EL (cell line): ENCODE data around the gene SKI.
"Not testable (repeated sequence)": the region's sequence is repeated elsewhere in the genome, so short reads cannot be mapped to it uniquely, and the experiment has no call there.

ENCODE experiments used
- DNase-seq: peaks from one replicate; pipeline ENCODE4 v3.0.0-alpha.2; 2016

Gene SKI

DNA sequence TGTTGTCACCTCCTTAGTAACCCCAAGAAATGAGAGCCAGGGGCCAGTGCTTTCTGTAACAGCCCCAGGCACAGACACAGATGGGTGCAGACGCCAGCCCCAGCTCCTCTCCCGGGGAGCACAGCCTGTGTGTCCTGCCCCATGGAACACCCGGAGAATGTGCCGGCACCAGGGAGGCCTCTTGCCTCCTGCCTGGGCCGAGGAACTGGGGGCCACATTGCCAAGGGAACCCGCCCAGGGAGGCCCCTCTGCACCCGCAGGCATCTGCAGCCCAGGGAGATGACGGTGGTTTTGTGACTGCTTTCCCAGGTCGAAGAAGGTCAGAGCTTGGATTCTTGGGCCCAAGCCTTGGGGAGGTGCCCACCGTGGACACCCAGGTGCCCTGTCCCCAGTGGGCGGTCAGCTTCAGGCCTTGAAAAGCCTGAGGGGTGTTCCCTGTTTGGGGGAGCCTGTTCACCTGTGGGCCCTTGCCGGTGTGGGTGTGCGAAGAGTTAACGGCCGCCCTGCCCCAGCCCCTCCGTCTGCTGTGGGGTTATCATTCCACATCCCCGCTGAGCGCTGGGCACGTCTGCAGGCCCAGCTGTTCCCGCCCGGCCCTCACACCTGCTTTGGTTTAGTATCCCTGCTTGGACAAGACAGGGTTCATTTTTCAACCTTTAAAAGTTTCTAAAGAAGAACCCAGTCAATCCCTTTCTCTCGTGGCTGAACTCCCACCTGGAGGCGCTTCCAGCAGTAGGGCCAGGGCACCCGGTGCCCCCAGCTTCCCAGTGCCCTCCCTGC, 100.7 kb downstream of the SKI start:
- DNase-seq = no peak

GRCh38 chr1:2330035-2330434, 101.9 kb downstream of the SKI start:
- no peak for DNase-seq

DNA sequence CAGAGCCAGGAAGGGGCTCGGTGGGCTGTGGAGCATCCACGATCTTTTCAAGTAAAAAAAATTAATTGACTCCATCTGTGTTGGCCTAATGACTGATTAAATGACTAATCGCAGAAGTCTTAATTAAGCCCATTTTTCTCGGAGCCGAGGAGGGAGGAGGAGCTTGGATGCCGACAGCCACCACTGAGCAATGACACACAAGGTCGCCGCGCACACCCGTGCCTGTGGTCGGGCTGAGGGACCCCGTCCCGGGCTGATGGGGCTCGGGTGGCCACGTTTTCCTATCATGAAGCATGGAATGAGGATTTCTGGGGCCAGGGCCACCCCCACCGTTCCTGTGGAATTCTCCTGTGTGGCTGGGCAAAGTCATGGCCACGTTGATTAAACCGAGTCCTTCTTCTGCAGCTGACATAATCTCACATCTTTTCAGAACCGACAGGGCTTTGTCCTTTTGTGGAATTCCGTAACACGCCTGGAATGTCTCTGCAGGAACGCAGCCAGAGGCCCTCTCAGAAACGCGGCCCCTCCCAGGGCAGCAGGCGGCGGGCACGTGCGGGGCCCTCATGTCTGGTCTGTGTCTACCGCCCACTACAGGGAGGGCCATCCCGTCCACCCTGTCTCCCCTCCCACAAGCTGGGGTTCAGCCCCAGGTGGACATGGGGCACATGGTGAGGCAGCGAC, 102.5 kb downstream of the SKI start:
- DNase-seq = peak; percentile 91

GRCh38 chr1:2331200-2331544, 103.1 kb downstream of the SKI start:
- no peak for DNase-seq

- DNase-seq = not testable (repeated sequence)
These were observed 103.5 kb downstream of the SKI start for GRCh38 chr1:2331580-2331979.

GRCh38 chr1:2334366-2334765, 106.2 kb downstream of the SKI start:
- no peak for DNase-seq

GRCh38 chr1:2334883-2335534, 106.9 kb downstream of the SKI start:
- no peak for DNase-seq

DNA sequence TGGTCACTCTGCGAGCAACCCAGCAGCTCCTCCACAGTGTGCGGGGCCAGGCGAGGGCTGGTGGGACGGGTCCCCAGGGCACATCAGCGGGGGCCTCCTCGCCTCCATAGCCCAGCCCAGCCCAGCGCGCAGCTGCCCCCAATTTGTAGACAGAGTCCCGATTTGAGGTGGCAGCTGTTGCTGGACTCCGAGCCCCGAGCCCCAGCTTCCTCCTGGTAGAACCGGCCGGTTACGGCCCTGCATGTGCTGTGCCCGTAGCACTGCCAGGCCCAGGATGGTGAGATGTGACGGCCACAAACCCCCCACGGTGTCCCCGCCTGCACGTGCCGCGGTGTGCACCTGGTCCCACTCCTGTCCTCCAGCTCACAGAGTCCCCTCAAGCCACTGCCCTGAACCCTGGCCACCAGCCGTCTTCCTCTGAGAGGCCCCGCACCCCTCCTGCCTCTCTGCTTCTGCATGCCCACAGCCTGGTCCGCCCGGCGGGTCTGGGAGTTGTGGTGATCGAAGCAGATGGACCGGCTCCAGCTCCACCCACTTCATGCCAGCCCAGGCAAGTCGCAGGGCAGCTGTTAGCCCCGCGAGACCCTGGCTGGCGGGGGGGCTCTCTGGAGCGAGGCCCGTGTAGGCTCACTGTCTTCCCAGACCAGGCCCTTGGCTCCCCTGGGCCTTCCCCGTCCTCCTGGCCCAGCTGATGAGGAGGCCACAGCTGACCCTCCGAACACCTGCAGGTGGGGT, 107.8 kb downstream of the SKI start:
- no peak for DNase-seq

- DNase-seq = no peak
These were observed 108.4 kb downstream of the SKI start for GRCh38 chr1:2336499-2336898.

- DNase-seq = no peak
These were observed 109.0 kb downstream of the SKI start for GRCh38 chr1:2337081-2337480.

- no peak for DNase-seq
These were observed 109.4 kb downstream of the SKI start for GRCh38 chr1:2337501-2337900.

DNA sequence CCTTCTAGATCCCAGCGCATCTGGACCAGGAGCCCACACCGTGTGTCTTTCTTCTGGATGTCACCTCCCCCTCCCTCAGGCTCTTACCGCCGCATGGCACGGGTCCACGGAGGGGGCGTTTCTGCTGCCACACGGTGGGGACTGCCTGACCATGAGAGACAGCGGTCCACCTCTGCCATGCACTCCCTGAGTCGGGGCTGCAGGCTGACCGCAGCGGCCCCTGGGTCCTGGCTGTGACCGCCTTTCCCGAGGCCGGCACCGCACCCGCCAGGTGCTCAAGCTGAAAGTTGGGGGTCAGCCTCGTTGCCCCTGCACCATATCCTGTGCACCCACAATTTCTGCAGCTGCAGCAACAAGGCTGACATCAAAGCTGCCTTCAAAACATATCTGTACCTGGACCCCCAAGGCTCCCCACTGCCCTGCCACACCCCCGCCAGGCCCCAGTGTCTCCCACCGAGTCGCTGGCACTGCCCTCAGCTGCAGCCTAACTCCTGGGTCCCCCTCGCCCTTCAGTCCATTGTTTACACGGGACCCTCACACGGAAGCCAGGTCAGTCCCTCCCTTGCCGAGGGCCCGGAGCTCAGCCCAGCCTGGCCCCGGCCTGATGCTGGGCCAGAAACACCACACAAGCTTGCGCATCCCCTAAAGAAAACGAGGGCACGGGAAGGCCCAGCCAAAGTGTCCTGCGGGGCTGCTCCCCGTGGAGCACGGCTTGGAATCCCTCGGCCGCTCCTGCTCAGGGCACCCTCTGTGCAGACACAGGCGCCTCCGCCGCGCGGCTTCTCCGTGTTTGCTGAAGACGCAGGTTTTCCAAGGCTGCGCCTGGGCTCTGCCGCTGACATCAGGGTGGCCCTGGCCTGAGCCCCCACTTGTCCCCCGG, 111.3 kb downstream of the SKI start:
- DNase-seq = no peak

GRCh38 chr1:2340086-2340917, 112.2 kb downstream of the SKI start:
- no peak for DNase-seq

DNA sequence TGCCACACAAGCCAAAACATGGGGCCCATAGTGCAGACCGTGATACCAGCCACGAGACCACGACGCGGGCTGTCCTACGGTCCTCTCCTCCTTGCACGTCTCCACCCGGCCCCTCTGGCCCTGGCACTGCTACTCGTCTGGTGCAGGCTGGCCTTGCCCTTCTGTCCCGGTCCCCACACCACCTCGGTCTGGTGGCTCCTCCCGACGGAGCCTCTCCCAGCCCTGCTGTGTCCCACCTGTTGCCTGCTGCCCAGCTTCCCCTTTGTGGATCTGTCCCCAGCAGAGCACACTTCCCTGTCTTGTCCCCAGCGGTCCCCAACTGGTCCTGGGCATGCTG, 112.8 kb downstream of the SKI start:
- no peak for DNase-seq

GRCh38 chr1:2341706-2342383, 113.7 kb downstream of the SKI start:
- DNase-seq = no peak

DNA sequence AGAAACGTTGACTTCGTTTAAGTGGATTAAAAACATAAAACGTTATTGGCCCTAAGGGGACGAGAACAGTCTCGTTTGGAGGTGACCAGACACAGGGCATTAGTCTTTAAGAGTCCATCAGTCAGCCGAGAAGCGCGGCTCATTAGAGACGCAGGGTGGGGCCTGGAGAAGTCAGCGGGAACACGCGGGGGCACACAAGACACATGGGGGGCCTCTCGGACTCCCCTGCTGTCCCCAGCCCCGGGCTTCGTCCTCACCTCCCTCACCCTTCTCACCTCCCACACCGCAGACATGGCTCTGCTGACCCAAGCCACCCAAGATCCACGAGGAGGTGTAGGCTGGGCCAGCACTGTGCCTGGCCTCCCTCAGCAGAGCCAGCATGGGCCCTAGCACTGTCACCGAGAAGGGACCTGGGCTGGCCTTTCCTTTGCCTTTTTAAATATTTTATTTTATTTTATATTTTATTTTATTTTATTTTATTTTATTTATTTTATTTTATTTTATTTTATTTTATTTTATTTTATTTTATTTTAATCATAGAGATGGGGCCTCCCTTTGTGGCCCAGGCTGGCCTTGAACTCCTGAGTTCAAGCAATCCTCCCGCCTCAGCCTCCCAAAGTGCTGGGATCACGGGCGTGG, 114.4 kb downstream of the SKI start:
- no peak for DNase-seq

DNA sequence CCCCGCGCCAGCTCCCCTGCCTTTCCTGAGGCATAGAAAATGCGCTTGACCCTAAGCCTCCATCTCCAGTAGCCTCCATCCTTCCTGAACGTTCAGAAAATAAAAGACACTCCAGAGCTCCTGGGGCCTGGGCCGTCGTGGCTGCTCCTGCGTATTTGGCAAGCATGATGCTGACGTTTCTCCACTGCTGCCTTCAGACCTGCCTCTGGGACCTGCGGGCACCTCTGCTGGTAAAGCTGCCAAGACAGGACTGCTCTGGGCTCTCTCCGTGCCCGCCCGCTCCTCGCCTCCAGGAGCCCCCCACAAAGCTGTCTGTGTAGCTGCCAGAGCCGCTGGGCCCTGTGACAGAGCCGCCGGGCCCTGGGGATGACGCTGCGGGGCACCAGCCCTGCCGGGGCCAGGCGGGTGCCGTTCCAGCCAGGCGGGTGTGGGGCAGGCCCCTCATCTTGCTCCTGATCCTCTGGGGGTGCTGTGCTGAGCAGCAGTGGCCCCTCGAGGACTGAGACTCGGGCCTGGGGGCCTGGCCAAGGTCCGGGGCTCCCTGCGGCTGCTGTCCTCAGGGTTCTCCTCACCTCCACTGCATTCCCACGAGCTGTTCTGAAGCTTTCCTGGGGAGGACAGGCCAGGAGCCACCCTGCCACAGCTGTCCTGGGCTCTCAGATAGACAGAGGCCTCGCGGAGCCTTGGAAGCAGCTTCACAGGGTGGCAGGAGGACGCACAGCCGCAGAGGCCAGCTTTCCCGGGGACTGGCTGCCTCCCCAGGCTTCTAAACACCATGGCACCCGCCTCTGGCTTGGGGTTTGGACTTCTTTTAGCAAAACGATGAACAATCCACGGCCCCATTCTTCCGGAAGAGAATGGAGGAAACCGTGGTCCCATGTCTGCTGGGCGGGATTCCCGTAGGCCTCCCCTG, 115.2 kb downstream of the SKI start:
- DNase-seq = no peak

DNA sequence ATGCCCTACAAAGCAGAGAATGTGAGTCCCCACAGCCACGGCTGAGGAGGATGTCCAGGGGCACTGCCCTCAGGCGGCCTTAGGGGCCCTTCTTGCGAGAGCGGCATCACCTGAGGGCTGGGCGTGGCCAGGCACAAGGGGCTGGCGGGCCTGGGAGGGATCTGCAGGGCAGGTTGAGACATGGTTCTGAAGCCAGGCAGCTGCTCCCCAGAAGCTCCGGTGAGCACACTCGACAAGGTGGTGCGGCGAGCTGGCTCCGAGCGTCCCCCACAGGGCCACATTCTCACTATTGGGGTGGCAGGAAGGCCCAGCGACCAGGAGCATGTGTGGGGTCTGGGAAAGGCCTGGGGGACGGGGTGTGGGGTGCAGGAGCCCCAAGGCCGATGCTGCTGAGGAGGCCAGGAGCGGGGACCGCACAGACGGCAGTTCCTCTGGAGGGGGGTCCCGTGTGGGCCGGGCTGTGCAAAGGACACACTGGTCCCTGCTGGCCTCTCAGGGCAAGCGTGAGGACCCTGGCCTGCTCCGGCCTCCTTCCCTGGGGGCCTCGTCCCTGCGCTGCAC, 116.1 kb downstream of the SKI start:
- no peak for DNase-seq

DNA sequence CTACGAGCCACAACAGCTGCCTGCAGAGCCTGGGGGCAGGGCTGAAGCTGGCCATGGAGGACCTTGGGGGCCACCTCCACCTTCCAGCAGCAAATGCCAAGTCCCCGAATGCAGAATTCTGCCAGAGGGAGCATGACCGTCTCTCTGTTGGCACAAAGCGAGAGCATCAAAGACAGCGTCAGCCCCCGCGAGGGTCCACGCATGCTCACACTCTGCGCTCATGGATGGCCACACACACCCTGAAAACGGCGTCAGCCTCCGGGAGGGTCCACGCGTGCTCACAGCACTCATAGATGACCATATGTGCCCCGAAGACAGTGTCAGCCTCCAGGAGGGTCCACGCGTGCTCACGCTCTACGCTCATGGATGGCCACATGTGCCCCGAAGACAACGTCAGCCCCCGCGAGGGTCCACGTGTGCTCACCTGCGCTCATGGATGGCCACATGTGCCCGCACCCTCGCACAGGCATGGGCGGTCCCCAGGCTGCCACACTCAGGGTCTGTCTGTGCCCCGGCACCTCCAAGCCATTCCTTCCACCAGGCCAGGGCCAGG, 116.7 kb downstream of the SKI start:
- DNase-seq = no peak
